HG03064 (cell line): Measurements from ENCODE around the gene PDE4D.

Experiments
- ATAC-seq: cut with Tn5 transposase; IDR thresholded peaks from one replicate; pipeline ENCODE4 v1.9.1; 2021; ENCODE audit warnings: low read depth; ENCODE audit not compliant: unreplicated experiment

Gene PDE4D

GRCh38 chr5:59249726-59250125, 643.8 kb downstream of the PDE4D start:
- ATAC-seq = no peak

DNA sequence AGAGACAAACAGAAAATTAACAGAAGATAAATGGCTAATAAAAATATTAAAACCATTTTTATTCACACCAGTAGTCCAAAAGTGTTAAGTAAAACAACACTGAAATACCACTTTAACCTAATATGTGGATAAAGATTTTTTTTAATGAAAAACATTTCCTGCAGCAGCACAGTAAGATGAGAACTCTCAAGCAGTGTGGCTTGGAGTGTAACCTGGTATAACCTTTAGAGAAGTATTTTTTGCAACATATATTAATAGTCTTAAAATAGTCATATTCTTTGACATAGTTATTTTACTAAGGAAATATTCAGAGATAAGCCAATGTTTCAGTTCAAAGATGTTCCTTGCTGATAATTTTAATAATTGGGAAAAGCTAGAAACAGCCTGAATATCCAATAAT, 644.4 kb downstream of the PDE4D start:
- no peak for ATAC-seq

GRCh38 chr5:59246882-59247281, 646.6 kb downstream of the PDE4D start:
- ATAC-seq = no peak

DNA sequence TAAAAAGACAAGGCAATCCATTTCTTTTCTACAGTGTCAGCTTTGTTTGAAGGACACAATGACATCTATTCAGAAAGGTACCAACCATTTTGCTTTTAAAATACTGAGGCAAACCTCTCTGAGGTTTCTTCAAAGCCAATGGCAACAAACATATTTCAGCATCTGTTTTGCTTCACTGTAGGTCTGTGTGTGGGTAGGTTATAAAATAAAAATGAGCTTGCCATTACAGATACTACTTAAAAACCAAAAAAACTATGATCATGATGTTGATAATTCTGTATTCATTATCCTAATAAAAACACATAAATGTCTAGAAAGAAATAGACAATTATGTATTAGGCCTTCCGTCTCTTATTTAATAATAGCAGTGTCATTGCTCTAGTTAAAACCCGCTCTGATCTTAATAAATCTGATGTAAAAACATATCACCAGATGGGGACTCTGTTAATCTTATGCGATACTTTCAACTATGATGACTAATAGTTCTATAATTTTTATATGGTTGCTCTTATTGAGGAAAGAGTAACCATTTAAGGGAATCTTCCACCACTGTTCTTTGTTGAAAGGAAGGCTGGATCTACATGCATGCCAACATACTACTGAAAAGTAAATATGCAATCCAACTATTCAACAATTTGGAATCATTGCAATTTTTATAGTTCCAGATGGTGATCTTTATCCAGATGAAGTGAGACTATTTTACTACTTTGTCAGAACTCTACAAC, 647.2 kb downstream of the PDE4D start:
- no peak for ATAC-seq

DNA sequence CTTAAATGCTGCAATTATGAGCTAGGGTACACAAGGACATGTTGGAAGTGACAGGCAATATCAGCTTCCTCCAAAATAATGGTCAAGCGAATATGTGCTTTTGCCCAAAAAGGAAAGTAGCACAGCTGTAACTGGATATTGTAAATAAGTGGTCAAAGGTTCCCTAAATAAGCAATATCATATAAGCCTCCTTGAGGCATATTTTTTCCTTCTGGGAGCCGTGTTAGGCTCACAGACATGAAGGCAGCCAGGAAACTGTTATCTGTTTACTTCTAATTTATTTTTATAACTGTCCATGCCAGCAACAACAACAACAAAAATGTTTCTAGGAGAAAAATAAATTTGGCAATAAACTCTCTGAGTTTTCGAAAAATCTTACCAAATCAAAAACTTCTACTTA, 648.3 kb downstream of the PDE4D start:
- no peak for ATAC-seq

- ATAC-seq = no peak
Measured at GRCh38 chr5:59241552-59241951, 652.0 kb downstream of the PDE4D start.

- no peak for ATAC-seq
Measured at GRCh38 chr5:59241119-59241518, 652.4 kb downstream of the PDE4D start.

- no peak for ATAC-seq
Measured at GRCh38 chr5:59238126-59238902, 655.2 kb downstream of the PDE4D start.

DNA sequence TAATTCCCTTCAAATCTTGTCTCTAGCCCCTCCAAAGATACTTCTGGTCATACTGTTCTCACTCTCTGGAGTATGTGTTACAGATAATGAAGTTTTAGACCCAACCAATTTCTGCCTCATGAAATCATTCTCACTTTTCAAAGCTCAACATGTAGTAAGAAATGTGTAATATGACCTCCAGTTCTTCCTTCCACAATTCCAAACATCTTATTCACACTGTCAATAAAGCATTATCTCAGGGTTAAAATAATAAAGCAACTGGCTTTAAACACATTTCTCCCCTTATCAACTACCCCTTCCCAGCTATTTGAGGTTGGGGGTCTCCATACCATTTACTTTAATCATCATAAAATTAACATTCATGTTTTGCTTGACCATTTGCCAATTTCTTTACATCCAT, 656.5 kb downstream of the PDE4D start:
- ATAC-seq = no peak

DNA sequence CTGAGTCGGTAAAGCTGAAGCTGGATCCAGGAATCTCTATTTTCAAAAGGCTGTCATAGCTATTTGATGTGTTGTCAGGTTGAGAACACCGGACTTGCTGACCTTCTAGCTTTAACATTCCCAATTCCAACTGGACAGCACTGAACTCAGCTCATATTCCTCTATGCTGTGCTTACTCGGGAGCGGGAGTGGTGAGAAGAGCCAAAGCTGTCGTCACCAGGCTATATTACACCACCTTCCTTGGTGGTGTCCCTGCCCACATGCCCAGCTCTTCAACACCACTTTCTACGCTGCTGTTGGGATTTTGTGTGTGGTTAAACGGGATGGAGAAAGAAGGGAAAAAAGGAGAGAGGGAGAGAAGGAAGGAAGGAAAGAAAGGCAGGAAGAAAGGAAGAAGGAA, 657.1 kb downstream of the PDE4D start:
- ATAC-seq = no peak

GRCh38 chr5:59234236-59234635, 659.3 kb downstream of the PDE4D start:
- ATAC-seq = no peak

DNA sequence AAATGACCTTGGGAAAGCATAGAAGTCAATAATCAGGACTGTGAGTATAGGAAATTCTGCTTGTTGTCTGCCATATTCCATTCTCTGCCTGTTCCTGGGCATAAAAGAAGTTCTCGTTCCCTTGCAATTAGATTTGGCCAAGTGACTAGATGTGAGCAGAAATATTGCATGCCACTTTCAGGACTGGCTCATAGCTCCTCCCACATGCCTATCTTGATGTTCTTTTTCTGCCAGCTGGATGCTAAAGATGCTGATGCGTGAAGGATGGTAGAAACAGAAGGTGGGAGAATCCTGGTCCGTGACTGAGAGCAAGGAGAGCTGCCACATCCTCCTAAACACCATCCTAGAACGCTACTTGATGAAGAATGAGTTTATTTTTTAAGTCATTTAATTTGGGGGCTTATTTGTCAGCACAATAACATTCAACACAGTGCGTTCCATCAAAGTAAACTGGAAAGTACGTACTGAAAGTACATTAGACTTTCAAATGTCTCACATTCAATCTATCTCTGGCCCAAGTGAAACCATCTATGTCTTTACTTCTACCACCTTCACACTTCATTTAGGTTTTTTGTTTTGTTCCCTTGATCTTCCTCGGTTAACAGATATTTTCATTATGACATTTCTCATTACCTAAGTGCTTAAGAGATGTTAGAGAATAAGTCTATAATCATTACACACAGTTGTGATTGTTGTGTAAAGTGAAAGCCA, 662.1 kb downstream of the PDE4D start:
- no peak for ATAC-seq

DNA sequence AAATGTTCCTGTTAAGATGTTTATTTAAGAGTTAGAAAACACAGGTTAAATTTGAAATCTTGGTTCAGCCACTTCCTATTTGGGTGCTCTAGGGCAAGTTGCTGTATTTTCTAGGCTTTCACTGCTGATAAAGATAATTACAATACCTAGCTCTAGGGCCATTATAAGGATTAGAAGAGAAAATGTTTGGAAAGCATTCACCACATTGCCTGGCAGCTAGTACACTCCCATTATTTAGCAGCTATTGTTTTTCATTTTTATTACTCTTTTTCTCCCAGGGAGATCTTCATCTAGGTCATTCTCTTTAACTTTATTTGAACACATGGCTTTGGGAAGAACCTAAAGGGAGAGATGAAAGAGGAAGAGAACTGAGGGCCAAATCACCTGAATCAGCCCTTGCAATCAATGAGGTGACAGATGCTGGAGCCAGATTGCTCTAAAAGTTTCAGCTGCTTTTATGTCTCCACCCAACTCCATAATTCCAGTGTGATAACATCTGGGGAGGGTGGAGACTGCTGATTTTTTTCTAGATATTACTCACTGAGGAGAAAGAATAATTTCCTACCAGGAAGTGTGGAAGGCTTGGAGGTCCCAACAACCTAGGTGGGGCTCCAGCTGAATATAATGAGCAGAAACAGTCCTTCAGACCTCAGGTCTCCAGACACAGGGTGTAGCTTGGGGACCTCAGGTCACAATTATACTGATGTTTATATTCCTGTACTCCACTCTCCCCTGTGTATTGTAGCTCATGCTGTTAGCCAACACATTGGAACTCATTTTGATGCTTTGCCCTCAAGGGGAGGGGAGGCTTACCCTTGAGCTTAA, 670.6 kb downstream of the PDE4D start:
- ATAC-seq = no peak

- no peak for ATAC-seq
Measured at GRCh38 chr5:59221769-59222168, 671.8 kb downstream of the PDE4D start.

DNA sequence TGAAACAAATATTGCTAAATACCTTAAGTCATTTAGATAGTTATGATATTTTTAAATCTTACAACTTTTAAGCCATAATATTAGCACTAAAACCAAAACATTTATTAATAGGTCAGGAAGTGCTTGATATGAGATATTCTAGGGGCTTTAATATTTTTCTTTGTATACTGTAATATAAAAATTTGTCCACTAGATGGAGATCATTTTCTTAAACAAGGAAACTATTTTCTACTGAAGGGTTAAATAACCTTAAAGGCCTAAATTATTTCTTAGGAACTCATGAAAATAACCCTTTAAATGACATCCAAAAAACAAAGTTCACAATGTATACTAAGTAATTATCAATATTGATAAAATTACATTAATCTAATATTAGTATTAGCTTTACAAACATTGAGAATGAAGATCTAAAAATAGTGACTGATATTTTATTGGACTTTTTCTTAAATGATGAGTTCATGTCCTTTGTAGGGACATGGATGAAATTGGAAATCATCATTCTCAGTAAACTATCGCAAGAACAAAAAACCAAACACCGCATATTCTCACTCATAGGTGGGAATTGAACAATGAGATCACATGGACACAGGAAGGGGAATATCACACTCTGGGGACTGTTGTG, 675.0 kb downstream of the PDE4D start:
- ATAC-seq = no peak

DNA sequence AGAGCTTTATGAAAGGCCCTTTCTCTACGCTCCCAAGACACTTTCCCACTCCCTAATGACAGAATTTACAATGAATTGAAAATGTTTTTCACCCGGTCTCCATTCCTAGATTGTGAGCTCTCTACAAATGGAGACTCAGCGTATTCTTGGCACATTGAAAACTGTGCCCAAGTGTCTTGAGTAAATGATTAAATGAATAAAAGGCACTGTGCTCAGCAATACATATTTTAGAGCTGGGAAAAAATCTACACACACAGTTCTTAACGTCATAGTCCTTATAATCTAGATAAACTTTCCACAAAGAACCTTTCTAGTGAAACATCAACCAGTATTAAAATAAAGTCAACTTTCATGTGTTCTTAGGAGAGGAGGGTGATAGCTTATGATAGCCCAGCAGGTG, 676.7 kb downstream of the PDE4D start:
- no peak for ATAC-seq

DNA sequence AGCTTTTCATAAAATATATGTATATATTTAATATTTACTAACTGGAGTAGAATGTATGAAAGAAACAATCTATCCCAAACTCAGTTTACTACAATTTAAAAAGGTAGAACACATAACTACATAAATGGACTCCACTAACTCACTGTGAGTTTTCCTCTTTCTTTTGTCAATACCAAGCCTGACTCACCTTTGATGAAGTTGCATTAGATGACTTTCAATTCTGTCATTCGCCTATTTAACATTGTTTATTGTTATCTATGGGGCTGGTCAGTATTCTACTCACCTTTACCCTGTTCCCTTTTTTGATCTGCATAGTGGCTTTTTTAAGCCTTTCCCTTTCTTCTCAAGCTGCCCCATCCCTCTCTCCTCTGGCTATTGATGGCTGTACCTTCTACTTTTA, 680.9 kb downstream of the PDE4D start:
- no peak for ATAC-seq

GRCh38 chr5:59209758-59210359, 683.7 kb downstream of the PDE4D start:
- no peak for ATAC-seq

GRCh38 chr5:59208474-59208873, 685.1 kb downstream of the PDE4D start:
- no peak for ATAC-seq

- no peak for ATAC-seq
Measured at GRCh38 chr5:59207401-59207800, 686.1 kb downstream of the PDE4D start.
